Kidney (tissue), 14 donors: ENCODE data around the gene RSPO3. TPM values are rescaled to one million over a fixed set of nuclear protein-coding genes. Genes with fewer than 3 reads are reported as not detected.

Source experiments
- DNase-seq, 5 donors: peaks; one replicate each; pipeline ENCODE4 v3.0.0-alpha.2; 2013 to 2020
- FAIRE-seq: peaks from 2 replicates; lab custom pipeline; 2012; peaks lifted over from hg19 to GRCh38; lab: Jason Lieb, UNC
- H3K27ac ChIP-seq, 2 donors: one replicate each; pipeline ENCODE4 v1.7.0; 2013; ENCODE audit warnings: low read depth in 2 of 2, low read length in 2 of 2, inconsistent platforms in 1 of 2
- H3K27me3 ChIP-seq: one replicate; pipeline ENCODE4 v1.7.1; 2013; ENCODE audit warnings: low read length, inconsistent platforms; ENCODE audit not compliant: control insufficient read depth, insufficient read depth
- H3K36me3 ChIP-seq, 3 donors: one replicate each; pipeline versions ENCODE4 v1.7.0 to v1.7.1; 2013; ENCODE audit warnings: low read length in 3 of 3, control low read depth in 1 of 3, inconsistent platforms in 1 of 3; ENCODE audit not compliant: insufficient read depth in 3 of 3, control insufficient read depth in 2 of 3
- H3K4me1 ChIP-seq, 3 donors: one replicate each; pipeline versions ENCODE4 v1.7.0 to v1.7.1; 2013; ENCODE audit warnings: low read length in 3 of 3, inconsistent platforms in 1 of 3, low read depth in 1 of 3; ENCODE audit not compliant: control insufficient read depth in 2 of 3, insufficient read depth in 2 of 3
- H3K4me3 ChIP-seq, 3 donors: one replicate each; pipeline versions ENCODE4 v1.7.0 to v1.8.1; 2013; ENCODE audit warnings: low read length in 3 of 3, control low read depth in 1 of 3, inconsistent platforms in 1 of 3
- H3K9ac ChIP-seq, 3 donors: one replicate each; pipeline versions ENCODE4 v1.7.0 to v1.7.1; 2013; ENCODE audit warnings: low read length in 3 of 3, control low read depth in 1 of 3, inconsistent platforms in 1 of 3
- H3K9me3 ChIP-seq, 3 donors: one replicate each; pipeline versions ENCODE4 v1.7.0 to v1.7.1; 2013; ENCODE audit warnings: low read length in 3 of 3, control low read depth in 1 of 3, inconsistent platforms in 1 of 3; ENCODE audit not compliant: control insufficient read depth in 2 of 3, insufficient read depth in 1 of 3
- intact Hi-C: fragments of 100-400 bp; cut with DNase I; formaldehyde crosslinking; loops from one replicate; pipeline ENCODE4 v1.11.1; 2022
- polyA plus RNA-seq: library from polyadenylated mRNA; stranded (reverse); fragments of 350-450 nt; fragmentation: Illumina TruSeq; extraction: RNeasy Lipid Tissue Mini Kit (QIAGEN cat#74804); gene quantifications from one replicate; pipeline ENCODE4 v1.2.3, GENCODE V29; 2014; ENCODE audit warnings: low read depth, low replicate concordance; ENCODE audit not compliant: insufficient read depth
- total RNA-seq: library from RNA; stranded (reverse); fragmentation: NEBNext Ultra II Directional; extraction: Animal tissue kit (Norgen Biotek cat#: 25700); gene quantifications from one replicate; pipeline ENCODE4 v1.2.1, GENCODE V29; 2021
- TF ChIP-seq, protein P1 (sequence below): IDR thresholded peaks from 3 replicates; pipeline ENCODE4 v1.5.1; 2012; ENCODE audit warnings: mild to moderate bottlenecking, moderate library complexity, borderline replicate concordance; ENCODE audit not compliant: insufficient read depth; ENCODE audit errors: extremely low read depth
- donor health status: control.
- donor health status: control.
- donor health status: control.
- donor health status: control.
- donor health status: control.
- donor health status: DM: yes; HTN: yes; CAD: no.
- donor health status: Normal renal cell carcinoma (clear cell type).

Gene RSPO3
- total and polyA plus RNA-seq, 2 donors from 2014 or later: 1.2 to 8.9 TPM

- H3K27ac ChIP-seq: no peak overlapping the region
- H3K9ac ChIP-seq: no peak overlapping the region
- no peaks in the 10 kb centered on the region for H3K27me3 ChIP-seq
- TF ChIP-seq, protein P1, sequence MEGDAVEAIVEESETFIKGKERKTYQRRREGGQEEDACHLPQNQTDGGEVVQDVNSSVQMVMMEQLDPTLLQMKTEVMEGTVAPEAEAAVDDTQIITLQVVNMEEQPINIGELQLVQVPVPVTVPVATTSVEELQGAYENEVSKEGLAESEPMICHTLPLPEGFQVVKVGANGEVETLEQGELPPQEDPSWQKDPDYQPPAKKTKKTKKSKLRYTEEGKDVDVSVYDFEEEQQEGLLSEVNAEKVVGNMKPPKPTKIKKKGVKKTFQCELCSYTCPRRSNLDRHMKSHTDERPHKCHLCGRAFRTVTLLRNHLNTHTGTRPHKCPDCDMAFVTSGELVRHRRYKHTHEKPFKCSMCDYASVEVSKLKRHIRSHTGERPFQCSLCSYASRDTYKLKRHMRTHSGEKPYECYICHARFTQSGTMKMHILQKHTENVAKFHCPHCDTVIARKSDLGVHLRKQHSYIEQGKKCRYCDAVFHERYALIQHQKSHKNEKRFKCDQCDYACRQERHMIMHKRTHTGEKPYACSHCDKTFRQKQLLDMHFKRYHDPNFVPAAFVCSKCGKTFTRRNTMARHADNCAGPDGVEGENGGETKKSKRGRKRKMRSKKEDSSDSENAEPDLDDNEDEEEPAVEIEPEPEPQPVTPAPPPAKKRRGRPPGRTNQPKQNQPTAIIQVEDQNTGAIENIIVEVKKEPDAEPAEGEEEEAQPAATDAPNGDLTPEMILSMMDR: no peak
- DNase-seq (no peak), FAIRE-seq (no peak)
- no peaks in the 10 kb centered on the region for H3K4me1 ChIP-seq
- no peak overlapping the region for H3K4me3 ChIP-seq
- intact Hi-C loops: no loop called here
- no peaks in the 10 kb centered on the region for H3K9me3 ChIP-seq
- no peaks in the 10 kb centered on the region for H3K36me3 ChIP-seq
Measured at GRCh38 chr6:127198549-127198948, 80.1 kb downstream of the RSPO3 start.

GRCh38 chr6:127199470-127199869 lies 81.0 kb downstream of the RSPO3 start:
- Histone ChIP-seq H3K9me3 (no peaks in the 10 kb centered on the region), H3K27me3 (no peaks in the 10 kb centered on the region), H3K4me3 (no peak overlapping the region), H3K9ac (no peak overlapping the region), H3K36me3 (no peaks in the 10 kb centered on the region), H3K27ac (no peak overlapping the region), H3K4me1 (no peaks in the 10 kb centered on the region)
- intact Hi-C loops: no loop called here
- TF ChIP-seq, protein P1: no peak
- FAIRE-seq (no peak), DNase-seq (no peak)

- Histone ChIP-seq H3K27me3 (no peaks in the 10 kb centered on the region), H3K4me3 (no peak overlapping the region), H3K9ac (no peak overlapping the region), H3K36me3 (no peaks in the 10 kb centered on the region), H3K4me1 (no peaks in the 10 kb centered on the region), H3K9me3 (no peaks in the 10 kb centered on the region), H3K27ac (no peak overlapping the region)
- TF ChIP-seq, protein P1: no peak
- FAIRE-seq: no peak
- intact Hi-C loops: no loop called here
- DNase-seq: no peak
Measured at GRCh38 chr6:127200114-127200513, 81.6 kb downstream of the RSPO3 start.

DNA sequence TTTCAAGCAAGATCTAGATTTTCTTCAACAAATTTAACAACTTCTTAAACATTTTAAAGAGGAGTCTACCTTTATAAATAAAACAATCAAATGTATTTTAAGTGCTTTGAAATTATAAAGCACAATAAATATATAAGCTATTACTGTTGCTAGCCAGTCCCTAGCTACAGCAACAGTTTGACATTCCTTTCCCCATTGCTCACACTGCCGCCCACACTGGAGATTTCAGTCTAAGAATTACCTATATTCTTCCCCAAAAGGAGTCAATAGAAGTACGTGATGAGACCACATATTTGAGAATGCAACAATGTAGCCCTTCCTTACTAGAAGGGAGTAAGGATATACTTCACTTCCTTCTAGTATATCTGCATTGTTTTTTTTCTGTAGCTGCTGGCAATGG lies 82.8 kb downstream of the RSPO3 start:
- Histone ChIP-seq H3K4me3 (no peak overlapping the region), H3K9me3 (no peaks in the 10 kb centered on the region), H3K27me3 (no peaks in the 10 kb centered on the region), H3K36me3 (no peaks in the 10 kb centered on the region), H3K27ac (no peak overlapping the region), H3K4me1 (no peaks in the 10 kb centered on the region), H3K9ac (no peak overlapping the region)
- TF ChIP-seq, protein P1: no peak
- intact Hi-C loops: no loop called here
- FAIRE-seq (no peak), DNase-seq (peak in 1 of 5 donors; percentile 16)
